ENCODE measurements around the gene PDE1C. TPM values are rescaled to one million over a fixed set of nuclear protein-coding genes. Genes with fewer than 3 reads are reported as not detected.

The PDE1C gene
- total RNA-seq, 1 experiment from 2014 or later: 14.1 TPM

DNA sequence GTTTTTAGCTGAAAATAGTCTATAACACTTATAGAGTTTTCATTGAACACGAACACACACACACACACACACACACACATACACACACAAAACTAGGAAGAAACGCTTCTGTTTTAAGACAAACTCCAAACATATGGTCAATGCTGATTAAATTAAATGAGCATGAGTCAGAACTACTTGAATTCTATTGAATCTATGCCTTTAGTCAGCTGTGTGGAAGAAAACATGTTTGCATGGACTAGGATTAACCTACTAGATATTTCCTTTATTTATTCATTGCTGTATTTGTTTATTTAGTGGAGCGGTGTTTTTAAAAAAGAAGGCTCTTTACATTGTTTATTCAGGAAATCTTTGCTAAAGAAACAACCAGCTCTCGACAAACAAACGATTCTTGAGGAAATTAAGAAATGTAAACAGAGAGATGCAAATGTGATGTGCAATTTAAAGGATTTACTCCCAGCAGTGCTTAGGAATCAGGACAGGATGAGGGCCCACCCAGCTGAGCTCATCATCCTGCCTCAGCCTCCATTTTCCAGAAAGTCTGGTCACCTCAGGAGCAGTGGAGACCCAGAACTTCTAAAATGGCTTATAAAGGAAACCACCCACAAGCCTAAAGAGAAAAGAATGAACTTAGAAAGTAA is 83.2 kb downstream of the PDE1C start:
- Histone ChIP-seq H3K27me3 (ENCODE audit: low read length) (no peaks in the 10 kb centered on the region), H3K9ac (ENCODE audit: low read length) (0 out of 2 replicates have a peak overlapping the region, but pooled peaks have one; percentile 2), H3K4me2 (ENCODE audit: low read length) (peak overlapping the region; percentile 55), H3K9me2 (replicated peaks; ENCODE audit: low read length) (no peaks in the 10 kb centered on the region), H3F3A (ENCODE audit: low read length, unreplicated experiment) (no peaks in the 10 kb centered on the region), H3K9me3 (ENCODE audit: low read length) (no peaks in the 10 kb centered on the region), H3K27ac (ENCODE audit: low read length) (peak overlapping the region; percentile 61), H3K4me3 (ENCODE audit: low read length) (no peak overlapping the region), H2AFZ (ENCODE audit: low read length) (peak overlapping the region; percentile 42; the same call in 1 of the 2 replicates), H3K4me1 (ENCODE audit: insufficient read depth, low read length) (peaks cover 26% of the 10 kb centered on the region), H3K79me2 (ENCODE audit: low read length) (no peaks in the 10 kb centered on the region), H3K36me3 (ENCODE audit: low read depth, low read length) (no peaks in the 10 kb centered on the region), H4K20me1 (ENCODE audit: low read length) (no peaks in the 10 kb centered on the region)
- ChIA-PET CTCF (interaction anchor here (1.1 kb wide), 1 partner anchor 223 kb away, joined by 3 read pairs; no protein-coding TSS in a partner anchor), POLR2A (ENCODE audit: unreplicated experiment) (interaction anchor here (0.5 to 0.6 kb wide), 2 partner anchors 50 to 904 kb away, joined by 3 to 6 read pairs; no protein-coding TSS in a partner anchor)
- BruUV-seq (replicated peaks): no TSS peak
- intact Hi-C loops (cut with micrococcal nuclease): no loop called here
- ATAC-seq (peak; percentile 76), DNase-seq (peak; percentile 65)
- TF ChIP-seq EZH2 (IDR thresholded peaks at IDR 0.05; ENCODE audit: low read length, unreplicated experiment) (no peak), CTCF (conservative IDR thresholded peaks at IDR 0.05; ENCODE audit: low read depth, low read length) (no peak), EZH2phosphoT487 (IDR thresholded peaks at IDR 0.05; ENCODE audit: borderline replicate concordance, low read length) (no peak)

GRCh38 chr7:31982962-31983361 is 87.2 kb downstream of the PDE1C start:
- Histone ChIP-seq H3K4me2 (ENCODE audit: low read length) (no peak overlapping the region), H3K4me1 (ENCODE audit: insufficient read depth, low read length) (peaks cover 17% of the 10 kb centered on the region), H3K79me2 (ENCODE audit: low read length) (no peaks in the 10 kb centered on the region), H3K9ac (ENCODE audit: low read length) (no peak overlapping the region), H3K36me3 (ENCODE audit: low read depth, low read length) (no peaks in the 10 kb centered on the region), H3K27me3 (ENCODE audit: low read length) (no peaks in the 10 kb centered on the region), H4K20me1 (ENCODE audit: low read length) (no peaks in the 10 kb centered on the region), H3K27ac (ENCODE audit: low read length) (no peak overlapping the region), H2AFZ (ENCODE audit: low read length) (no peak overlapping the region), H3K4me3 (ENCODE audit: low read length) (no peak overlapping the region), H3K9me3 (ENCODE audit: low read length) (no peaks in the 10 kb centered on the region), H3K9me2 (replicated peaks; ENCODE audit: low read length) (no peaks in the 10 kb centered on the region), H3F3A (ENCODE audit: low read length, unreplicated experiment) (no peaks in the 10 kb centered on the region)
- ATAC-seq (no peak), DNase-seq (no peak)
- BruUV-seq (replicated peaks): no TSS peak
- intact Hi-C loops (cut with micrococcal nuclease): no loop called here
- ChIA-PET POLR2A (ENCODE audit: unreplicated experiment) (no interaction called here), CTCF (no interaction called here)
- TF ChIP-seq CTCF (conservative IDR thresholded peaks at IDR 0.05; ENCODE audit: low read depth, low read length): no peak

DNA sequence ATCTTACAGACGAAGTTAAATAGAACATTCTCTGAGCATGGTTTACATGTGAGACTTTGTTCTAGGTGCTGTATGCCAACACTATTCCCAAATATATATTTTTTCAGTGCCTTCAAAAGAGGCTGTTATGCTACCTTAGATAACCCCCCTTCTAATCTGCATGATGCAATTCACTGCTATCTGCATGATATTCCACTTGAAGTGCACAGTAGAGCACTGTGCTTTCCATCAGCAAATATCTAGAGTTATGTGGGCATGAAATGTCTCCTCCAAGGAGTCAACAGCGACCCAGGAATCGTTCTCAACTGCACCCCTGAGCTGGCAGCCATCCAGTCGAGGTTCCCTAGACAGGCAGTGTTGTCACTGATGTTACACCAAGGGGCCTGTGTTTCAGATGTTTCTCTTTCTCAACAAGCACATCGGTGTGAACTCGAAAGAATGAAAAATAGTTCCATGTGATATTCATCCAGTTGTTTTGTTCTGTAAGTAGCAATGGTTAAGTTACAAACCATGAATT is 88.3 kb downstream of the PDE1C start:
- intact Hi-C loops (cut with micrococcal nuclease): no loop called here
- DNase-seq (no peak), ATAC-seq (no peak)
- Histone ChIP-seq H3K36me3 (ENCODE audit: low read depth, low read length) (no peaks in the 10 kb centered on the region), H3K27me3 (ENCODE audit: low read length) (no peaks in the 10 kb centered on the region), H3K4me1 (ENCODE audit: insufficient read depth, low read length) (peaks cover 7% of the 10 kb centered on the region), H2AFZ (ENCODE audit: low read length) (no peak overlapping the region), H3K4me2 (ENCODE audit: low read length) (no peak overlapping the region), H3K9me3 (ENCODE audit: low read length) (no peaks in the 10 kb centered on the region), H3K9me2 (replicated peaks; ENCODE audit: low read length) (no peaks in the 10 kb centered on the region), H4K20me1 (ENCODE audit: low read length) (no peaks in the 10 kb centered on the region), H3K9ac (ENCODE audit: low read length) (no peak overlapping the region), H3K79me2 (ENCODE audit: low read length) (no peaks in the 10 kb centered on the region), H3K27ac (ENCODE audit: low read length) (no peak overlapping the region), H3F3A (ENCODE audit: low read length, unreplicated experiment) (no peaks in the 10 kb centered on the region), H3K4me3 (ENCODE audit: low read length) (no peak overlapping the region)
- no TSS peak for BruUV-seq (replicated peaks)
- POLR2A ChIA-PET (ENCODE audit: unreplicated experiment): no interaction called here
- CTCF ChIA-PET: no interaction called here
- TF ChIP-seq CTCF (conservative IDR thresholded peaks at IDR 0.05; ENCODE audit: low read depth, low read length) (no peak), EZH2 (IDR thresholded peaks at IDR 0.05; ENCODE audit: low read length, unreplicated experiment) (no peak), EZH2phosphoT487 (IDR thresholded peaks at IDR 0.05; ENCODE audit: borderline replicate concordance, low read length) (no peak)
